CD4-positive, alpha-beta T cell (primary cell): ENCODE data around the gene BTG4. TPM values are rescaled to one million over a fixed set of nuclear protein-coding genes. Genes with fewer than 3 reads are reported as not detected.

Experiments used
- ATAC-seq: fragments of 200-7000 bp; cut with Tn5 transposase; one replicate; pipeline ENCODE4 v1.10.0; 2022; ENCODE audit warnings: mild to moderate bottlenecking; ENCODE audit not compliant: poor library complexity
- CTCF ChIA-PET: fragments of 350-600 bp; sonication (Branson Sonifier 250); formaldehyde crosslinking; loops from one replicate; lab custom pipeline; 2021; ENCODE audit warnings: antibody characterized with exemption, inconsistent platforms; lab: Charles Lee
- POLR2A ChIA-PET: fragments of 350-600 bp; sonication (Branson Sonifier 250); formaldehyde crosslinking; loops from one replicate; lab custom pipeline; 2021; ENCODE audit warnings: antibody characterized with exemption, inconsistent platforms; lab: Charles Lee
- DNase-seq, 14 experiments: peaks; one replicate each; pipeline ENCODE4 v3.0.0-alpha.2; 2013 to 2020; ENCODE audit warnings: mixed read lengths in 2 of 14
- H3K27ac ChIP-seq, 2 donors: one replicate each; pipeline versions ENCODE4 v1.5.1 to v1.7.0; 2013; ENCODE audit warnings: low read length in 2 of 2, low read depth in 1 of 2, mild to moderate bottlenecking in 1 of 2
- H3K27me3 ChIP-seq, 2 experiments: 1 replicate in 1 of 2; 2 replicates in 1 of 2; pipeline versions ENCODE4 v1.6.1 to v1.7.0; 2013; ENCODE audit warnings: low read length in 2 of 2, control low read depth in 1 of 2, mild to moderate bottlenecking in 1 of 2, moderate library complexity in 1 of 2; ENCODE audit not compliant: insufficient read depth in 2 of 2, control insufficient read depth in 1 of 2
- H3K36me3 ChIP-seq: one replicate; pipeline ENCODE4 v1.6.1; 2013; ENCODE audit warnings: low read length, control low read depth; ENCODE audit not compliant: insufficient read depth
- H3K4me1 ChIP-seq: one replicate; pipeline ENCODE4 v1.6.1; 2013; ENCODE audit warnings: low read length, control low read depth; ENCODE audit not compliant: insufficient read depth
- H3K4me3 ChIP-seq: one replicate; pipeline ENCODE4 v1.5.1; 2013; ENCODE audit warnings: mild to moderate bottlenecking, low read length, moderate library complexity
- H3K9me3 ChIP-seq, 2 experiments: 1 replicate in 1 of 2; 2 replicates in 1 of 2; pipeline versions ENCODE4 v1.6.1 to v1.7.0; 2013; ENCODE audit warnings: low read length in 2 of 2, mild to moderate bottlenecking in 2 of 2, control low read depth in 1 of 2, moderate library complexity in 1 of 2; ENCODE audit not compliant: control insufficient read depth in 1 of 2, insufficient read depth in 1 of 2
- H3K27ac Mint-ChIP-seq: one replicate; pipeline ENCODE4 v1.8.0; 2020; ENCODE audit warnings: mixed read lengths
- H3K27me3 Mint-ChIP-seq: one replicate; pipeline ENCODE4 v1.8.0; 2021; ENCODE audit warnings: mixed read lengths
- H3K36me3 Mint-ChIP-seq: one replicate; pipeline ENCODE4 v1.8.0; 2021; ENCODE audit warnings: low read depth, mixed read lengths
- H3K4me1 Mint-ChIP-seq: one replicate; pipeline ENCODE4 v1.8.0; 2021; ENCODE audit warnings: low read depth, mixed read lengths
- H3K4me3 Mint-ChIP-seq: one replicate; pipeline ENCODE4 v1.8.0; 2020; ENCODE audit warnings: mild to moderate bottlenecking, mixed read lengths
- H3K9me3 Mint-ChIP-seq: one replicate; pipeline ENCODE4 v1.8.0; 2020; ENCODE audit warnings: mixed read lengths
- CTCF ChIP-seq: fragments of 200-600 bp; IDR thresholded peaks from one replicate; pipeline ENCODE4 v1.8.0; 2022; ENCODE audit warnings: antibody characterized with exemption, mild to moderate bottlenecking
- intact Hi-C, 2 experiments: fragments of 100-400 bp; cut with DNase I in 1 of 2; cut with micrococcal nuclease in 1 of 2; formaldehyde crosslinking; loops; one replicate each; pipeline versions ENCODE4 v1.15.1 to v1.9.0; 2023 to 2025; cut with DNase I, micrococcal nuclease
- total RNA-seq, 174 experiments: library from RNA in 2 of 174; stranded (reverse) in 2 of 174; gene quantifications; one replicate each; pipeline ENCODE4 v1.2.3 and lab custom pipeline; 2021 to 2026

BTG4 gene
- total RNA-seq, 2 experiments from 2014 or later = not detected

- no peak overlapping the region for H3K27ac Mint-ChIP-seq
- Histone ChIP-seq H3K27ac (no peak overlapping the region), H3K4me1 (peaks cover 9% of the 10 kb centered on the region), H3K4me3 (peak overlapping the region; percentile 20), H3K9me3 (no peaks in the 10 kb centered on the region), H3K36me3 (no peaks in the 10 kb centered on the region), H3K27me3 (peaks cover 24 to 43% of the 10 kb centered on the region in 2 experiments)
- POLR2A ChIA-PET = interaction anchor here (0.6 to 1.0 kb wide), 3 partner anchors 25 to 561 kb away, joined by 3 read pairs; no protein-coding TSS in a partner anchor
- DNase-seq = no peak
- H3K4me3 Mint-ChIP-seq = peak overlapping the region; percentile 11
- H3K36me3 Mint-ChIP-seq = no peaks in the 10 kb centered on the region
- ATAC-seq = peak; percentile 17
- intact Hi-C loops = no loop called here
- peaks cover 20% of the 10 kb centered on the region for H3K4me1 Mint-ChIP-seq
- H3K27me3 Mint-ChIP-seq = peaks cover 53% of the 10 kb centered on the region
- CTCF ChIA-PET = no interaction called here
- TF ChIP-seq CTCF = no peak
- H3K9me3 Mint-ChIP-seq = no peaks in the 10 kb centered on the region
Observed at GRCh38 chr11:111513240-111513605, 1.0 kb upstream of the BTG4 start.

- Histone ChIP-seq H3K36me3 (no peaks in the 10 kb centered on the region), H3K4me1 (peaks cover 9% of the 10 kb centered on the region), H3K27me3 (peaks cover 24 to 37% of the 10 kb centered on the region in 2 experiments), H3K4me3 (no peak overlapping the region), H3K27ac (no peak overlapping the region), H3K9me3 (no peaks in the 10 kb centered on the region)
- Mint-ChIP-seq H3K9me3 (no peaks in the 10 kb centered on the region), H3K4me1 (peaks cover 20% of the 10 kb centered on the region), H3K36me3 (no peaks in the 10 kb centered on the region), H3K4me3 (no peak overlapping the region), H3K27ac (no peak overlapping the region), H3K27me3 (peaks cover 56% of the 10 kb centered on the region)
- no peak for DNase-seq
- ChIA-PET POLR2A (interaction anchor here (0.5 kb wide), 1 partner anchor 11 kb away, joined by 3 read pairs; no protein-coding TSS in a partner anchor), CTCF (no interaction called here)
- TF ChIP-seq CTCF = no peak
- intact Hi-C loops = no loop called here
- ATAC-seq = no peak
Observed at GRCh38 chr11:111510311-111510710, 1.9 kb downstream of the BTG4 start.

GRCh38 chr11:111502611-111503010, 9.6 kb downstream of the BTG4 start:
- ATAC-seq = no peak
- no peak for DNase-seq
- Histone ChIP-seq H3K9me3 (no peaks in the 10 kb centered on the region), H3K27me3 (peaks cover 0 to 6% of the 10 kb centered on the region in 2 experiments), H3K27ac (no peak overlapping the region), H3K4me1 (no peaks in the 10 kb centered on the region), H3K4me3 (no peak overlapping the region), H3K36me3 (no peaks in the 10 kb centered on the region)
- no peaks in the 10 kb centered on the region for H3K9me3 Mint-ChIP-seq
- ChIA-PET POLR2A (no interaction called here), CTCF (no interaction called here)
- no peak overlapping the region for H3K4me3 Mint-ChIP-seq
- intact Hi-C loops = no loop called here
- no peak for TF ChIP-seq CTCF
- no peaks in the 10 kb centered on the region for H3K36me3 Mint-ChIP-seq
- no peaks in the 10 kb centered on the region for H3K4me1 Mint-ChIP-seq
- no peak overlapping the region for H3K27ac Mint-ChIP-seq
- H3K27me3 Mint-ChIP-seq = peaks cover 36% of the 10 kb centered on the region
